ENCODE measurements around the gene SMCO3.
A peak's percentile ranks its signal among the peaks of the same experiment; 100 is the strongest.
"Not testable (repeated sequence)": the region's sequence is repeated elsewhere in the genome, so short reads cannot be mapped to it uniquely, and the experiment has no call there.

Gene SMCO3

DNA sequence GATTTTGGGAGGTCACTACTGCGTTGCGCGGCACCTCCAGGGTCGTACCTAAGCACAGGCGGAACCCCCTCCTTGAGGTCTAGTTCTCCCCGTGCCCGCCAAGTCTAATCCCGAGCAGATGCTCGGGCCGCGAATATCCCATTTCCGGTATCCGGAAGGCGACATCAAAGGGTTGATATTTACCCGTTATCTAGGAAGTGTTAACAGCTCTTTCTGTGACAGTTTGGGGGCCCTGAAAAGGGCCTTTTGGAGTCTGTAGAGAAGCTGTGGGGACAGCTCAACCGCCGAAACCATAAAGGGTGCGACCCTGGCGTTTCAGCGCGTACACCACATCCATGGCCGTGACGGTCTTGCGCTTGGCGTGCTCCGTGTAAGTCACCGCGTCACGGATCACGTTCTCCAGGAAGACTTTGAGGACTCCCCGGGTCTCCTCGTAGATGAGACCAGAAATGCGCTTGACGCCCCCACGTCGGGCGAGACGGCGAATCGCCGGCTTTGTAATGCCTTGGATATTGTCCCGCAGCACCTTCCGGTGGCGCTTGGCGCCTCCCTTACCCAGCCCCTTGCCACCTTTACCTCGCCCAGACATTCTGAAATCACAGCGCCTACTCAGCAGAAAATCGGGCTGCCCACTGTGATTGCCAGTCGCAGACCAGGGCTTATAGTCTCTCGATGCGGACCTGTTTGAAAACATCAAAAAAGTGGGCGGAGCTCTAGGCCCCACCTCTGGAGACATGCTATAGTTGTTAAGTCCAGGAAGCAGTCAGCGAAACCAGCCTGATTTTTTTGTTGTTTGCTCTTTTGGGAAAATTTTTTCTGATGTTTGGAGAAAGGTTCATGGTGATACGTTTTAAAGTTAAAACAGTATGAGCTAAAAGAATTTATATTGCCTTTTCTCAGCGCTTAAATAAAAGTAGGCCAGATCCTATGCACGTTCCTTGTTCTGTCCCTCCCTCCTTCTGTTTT is 43.2 kb downstream of the SMCO3 start:
- Histone ChIP-seq H3K9ac (ENCODE audit: low read length) (peak overlapping the region; percentile 98), H3K4me1 (ENCODE audit: control insufficient read depth, insufficient read depth, low read length) (peaks cover under 1% of the 10 kb centered on the region), H3K27me3 (ENCODE audit: control insufficient read depth, insufficient read depth, low read length) (no peaks in the 10 kb centered on the region), H3K4me3 (ENCODE audit: low read length) (peak overlapping the region; percentile 100), H3K36me3 (ENCODE audit: control insufficient read depth, insufficient read depth, low read length) (no peaks in the 10 kb centered on the region), H3K9me3 (ENCODE audit: control insufficient read depth, low read length) (no peaks in the 10 kb centered on the region)

DNA sequence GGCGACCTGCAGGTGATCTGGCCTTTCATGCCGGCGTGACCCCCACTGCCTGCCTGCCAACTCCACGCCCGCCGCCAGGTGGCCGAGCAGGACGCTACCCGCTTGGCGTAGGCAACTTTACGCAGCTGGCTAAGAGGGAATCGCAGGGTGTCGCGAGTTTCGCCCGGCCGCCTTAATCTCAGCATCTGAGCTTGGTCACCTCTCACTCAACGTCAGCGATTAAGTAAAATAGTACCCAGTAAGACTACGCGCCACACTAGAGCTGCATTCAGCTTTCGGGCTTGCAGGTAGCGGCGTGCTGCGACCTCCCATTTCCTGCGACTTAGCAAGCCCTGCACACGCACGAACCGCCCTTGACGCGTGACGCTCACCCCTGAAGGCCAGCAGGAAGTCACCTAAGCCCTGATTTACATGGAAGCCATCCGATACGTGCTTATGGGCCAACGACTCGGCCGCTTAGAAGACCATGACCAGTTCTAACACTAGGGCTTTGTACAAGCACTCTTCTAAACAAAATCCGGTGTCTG is 44.0 kb downstream of the SMCO3 start:
- Histone ChIP-seq H3K9ac (ENCODE audit: low read length) (peak overlapping the region; percentile 98), H3K36me3 (ENCODE audit: control insufficient read depth, insufficient read depth, low read length) (no peaks in the 10 kb centered on the region), H3K4me3 (ENCODE audit: low read length) (peak overlapping the region; percentile 100), H3K9me3 (ENCODE audit: control insufficient read depth, low read length) (no peaks in the 10 kb centered on the region), H3K27me3 (ENCODE audit: control insufficient read depth, insufficient read depth, low read length) (no peaks in the 10 kb centered on the region), H3K4me1 (ENCODE audit: control insufficient read depth, insufficient read depth, low read length) (no peaks in the 10 kb centered on the region)

DNA sequence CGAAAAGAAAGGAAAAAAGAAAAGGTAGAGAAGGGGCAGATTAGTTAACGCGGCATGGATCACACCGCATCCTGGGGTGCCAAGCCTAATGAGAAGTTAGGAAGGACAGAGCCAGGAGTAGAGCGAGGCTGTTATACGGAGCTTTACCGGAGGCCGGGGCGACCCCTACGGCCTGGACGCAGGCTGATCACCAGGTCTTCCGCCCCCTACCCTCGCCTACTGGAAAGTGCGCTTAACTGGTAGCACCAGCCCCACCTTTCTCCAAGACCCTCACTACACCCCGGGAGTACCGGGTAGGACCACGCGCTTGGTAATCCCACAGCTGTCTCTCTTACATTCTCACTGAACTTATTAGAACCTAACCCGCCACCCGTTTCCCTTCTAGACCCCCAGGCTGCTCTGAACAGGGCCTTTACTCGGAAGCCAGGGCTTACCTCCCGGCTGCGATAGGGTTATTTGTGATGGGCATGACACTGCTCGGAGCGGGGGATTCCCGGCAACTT is 44.5 kb downstream of the SMCO3 start:
- Histone ChIP-seq H3K4me1 (ENCODE audit: control insufficient read depth, insufficient read depth, low read length) (no peaks in the 10 kb centered on the region), H3K36me3 (ENCODE audit: control insufficient read depth, insufficient read depth, low read length) (no peaks in the 10 kb centered on the region), H3K27me3 (ENCODE audit: control insufficient read depth, insufficient read depth, low read length) (no peaks in the 10 kb centered on the region), H3K4me3 (ENCODE audit: low read length) (peak overlapping the region; percentile 100), H3K9me3 (ENCODE audit: control insufficient read depth, low read length) (no peaks in the 10 kb centered on the region), H3K9ac (ENCODE audit: low read length) (peak overlapping the region; percentile 98)

DNA sequence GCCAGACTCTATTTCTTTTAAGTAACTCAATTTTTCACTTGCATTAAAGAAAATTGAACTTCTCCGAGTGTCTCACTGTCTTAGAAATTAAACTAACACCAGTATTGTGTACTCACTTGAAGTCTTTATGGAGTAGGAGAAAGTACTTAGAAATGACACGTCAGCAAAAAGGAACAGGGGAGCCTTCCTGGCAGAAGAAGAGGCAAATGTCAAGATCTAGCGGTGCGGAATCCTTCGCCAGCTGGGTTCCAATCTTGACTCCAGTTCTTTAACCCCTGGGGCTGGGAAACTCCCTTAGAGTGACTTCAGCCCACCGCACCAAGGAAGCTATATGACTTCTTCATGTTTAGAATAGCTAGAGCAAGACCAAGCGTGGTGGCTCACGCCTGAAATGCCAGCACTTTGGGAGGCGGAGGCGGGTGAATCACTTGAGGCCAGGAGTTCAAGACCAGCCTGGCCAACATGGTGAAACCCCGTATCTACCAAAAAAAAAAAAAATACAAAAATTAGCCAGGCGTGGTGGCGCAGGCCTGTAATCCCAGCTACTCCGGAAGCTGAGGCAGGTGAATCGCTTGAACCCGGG is 45.1 kb downstream of the SMCO3 start:
- H3K9me3 ChIP-seq (ENCODE audit: control insufficient read depth, low read length) = no peaks in the 10 kb centered on the region
- H3K36me3 ChIP-seq (ENCODE audit: control insufficient read depth, insufficient read depth, low read length) = no peaks in the 10 kb centered on the region
- H3K9ac ChIP-seq (ENCODE audit: low read length) = peak overlapping the region; percentile 98
- H3K4me3 ChIP-seq (ENCODE audit: low read length) = peak overlapping the region; percentile 100
- H3K4me1 ChIP-seq (ENCODE audit: control insufficient read depth, insufficient read depth, low read length) = no peaks in the 10 kb centered on the region
- no peaks in the 10 kb centered on the region for H3K27me3 ChIP-seq (ENCODE audit: control insufficient read depth, insufficient read depth, low read length)

DNA sequence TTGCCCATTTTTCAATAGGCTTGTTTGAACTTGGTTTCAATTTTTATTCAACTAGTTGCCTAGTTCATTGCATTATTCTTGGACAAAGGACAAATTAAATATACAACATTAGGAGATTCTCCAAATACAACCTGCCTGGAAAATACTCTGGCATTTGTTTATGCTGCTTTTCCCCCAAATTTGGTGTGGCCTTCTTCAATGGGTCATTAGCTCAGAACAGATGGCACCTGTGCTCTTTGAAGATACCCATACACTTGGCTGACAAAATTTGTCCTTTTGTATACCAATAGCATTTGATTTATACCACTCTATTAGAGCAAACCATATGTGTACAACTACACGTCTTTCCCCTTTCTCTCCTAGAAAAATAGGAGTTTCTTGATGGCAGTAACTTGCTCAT is 46.4 kb downstream of the SMCO3 start:
- Histone ChIP-seq H3K4me1 (ENCODE audit: control insufficient read depth, insufficient read depth, low read length) (no peaks in the 10 kb centered on the region), H3K4me3 (ENCODE audit: low read length) (no peak overlapping the region), H3K9ac (ENCODE audit: low read length) (no peak overlapping the region), H3K9me3 (ENCODE audit: control insufficient read depth, low read length) (no peaks in the 10 kb centered on the region), H3K36me3 (ENCODE audit: control insufficient read depth, insufficient read depth, low read length) (no peaks in the 10 kb centered on the region), H3K27me3 (ENCODE audit: control insufficient read depth, insufficient read depth, low read length) (no peaks in the 10 kb centered on the region)

DNA sequence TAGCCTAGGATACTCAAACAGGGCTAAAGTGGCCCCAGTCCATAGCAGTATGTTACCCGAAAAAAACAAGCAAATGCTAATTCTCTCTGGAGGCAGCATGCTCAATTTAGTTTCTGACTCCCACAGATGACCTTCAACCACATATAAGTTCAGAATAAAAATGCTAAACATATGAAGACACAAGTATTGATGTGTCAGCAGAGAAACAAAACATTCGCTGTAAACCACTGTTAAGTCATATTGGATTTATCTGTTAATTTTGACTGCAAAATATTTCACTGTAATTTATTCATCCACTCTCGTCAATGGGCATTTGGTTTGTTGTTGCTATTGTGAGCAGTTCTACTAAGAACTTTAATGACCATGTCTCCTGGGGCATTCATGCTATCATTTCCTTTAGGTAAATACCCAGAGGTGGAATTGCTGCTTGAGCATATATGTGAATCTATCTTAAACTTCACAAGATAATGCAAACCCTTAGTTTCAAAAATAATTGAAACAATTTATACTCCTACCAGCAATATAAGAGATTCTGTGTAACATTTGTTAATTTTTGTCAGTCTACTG is 47.2 kb downstream of the SMCO3 start:
- Histone ChIP-seq H3K27me3 (ENCODE audit: control insufficient read depth, insufficient read depth, low read length) (no peaks in the 10 kb centered on the region), H3K4me3 (ENCODE audit: low read length) (no peak overlapping the region), H3K4me1 (ENCODE audit: control insufficient read depth, insufficient read depth, low read length) (no peaks in the 10 kb centered on the region), H3K36me3 (ENCODE audit: control insufficient read depth, insufficient read depth, low read length) (no peaks in the 10 kb centered on the region), H3K9ac (ENCODE audit: low read length) (no peak overlapping the region), H3K9me3 (ENCODE audit: control insufficient read depth, low read length) (no peaks in the 10 kb centered on the region)

DNA sequence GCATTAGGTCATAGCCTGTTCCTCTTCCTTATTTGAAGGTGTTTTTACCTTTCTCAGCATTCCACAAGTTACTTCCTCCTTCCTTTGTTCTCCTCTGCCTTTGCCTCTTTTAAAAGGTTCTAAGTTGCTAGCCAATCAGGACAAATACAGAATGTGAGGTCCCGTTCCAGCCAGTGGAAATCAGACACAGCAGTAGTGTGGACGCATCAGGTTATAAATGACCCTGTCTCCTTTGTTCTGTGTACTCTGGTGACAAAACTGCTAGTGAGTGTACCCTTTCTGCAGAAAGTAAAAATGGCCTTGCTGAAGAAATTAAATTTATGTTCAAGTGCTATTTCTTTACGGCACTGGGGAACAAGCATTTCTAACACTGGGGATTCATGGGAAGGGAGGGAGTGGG is 48.0 kb downstream of the SMCO3 start:
- H3K4me1 ChIP-seq (ENCODE audit: control insufficient read depth, insufficient read depth, low read length); H3K36me3 ChIP-seq (ENCODE audit: control insufficient read depth, insufficient read depth, low read length); H3K4me3 ChIP-seq (ENCODE audit: low read length); H3K9me3 ChIP-seq (ENCODE audit: control insufficient read depth, low read length); H3K9ac ChIP-seq (ENCODE audit: low read length); H3K27me3 ChIP-seq (ENCODE audit: control insufficient read depth, insufficient read depth, low read length): not testable (repeated sequence)

DNA sequence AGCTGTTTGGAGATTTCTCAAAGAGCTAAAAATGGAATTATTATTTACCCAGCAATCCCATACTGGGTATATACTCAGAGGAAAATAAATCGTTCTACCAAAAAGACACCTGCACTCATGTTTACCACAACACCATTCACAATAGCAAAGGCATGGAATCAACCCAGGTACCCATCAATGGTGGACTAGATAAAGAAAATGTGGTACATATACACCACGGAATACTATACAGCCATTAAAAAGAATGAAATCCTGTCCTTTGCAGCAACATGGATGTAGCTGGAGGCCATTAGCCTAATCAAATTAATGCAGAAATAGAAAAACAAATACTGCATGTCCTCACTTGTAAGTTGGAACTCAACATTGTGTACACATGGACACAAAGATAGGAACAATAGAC is 48.6 kb downstream of the SMCO3 start:
- Histone ChIP-seq H3K27me3 (ENCODE audit: control insufficient read depth, insufficient read depth, low read length) (no peaks in the 10 kb centered on the region), H3K9ac (ENCODE audit: low read length) (no peak overlapping the region), H3K4me1 (ENCODE audit: control insufficient read depth, insufficient read depth, low read length) (no peaks in the 10 kb centered on the region), H3K36me3 (ENCODE audit: control insufficient read depth, insufficient read depth, low read length) (no peaks in the 10 kb centered on the region), H3K9me3 (ENCODE audit: control insufficient read depth, low read length) (no peaks in the 10 kb centered on the region), H3K4me3 (ENCODE audit: low read length) (no peak overlapping the region)

DNA sequence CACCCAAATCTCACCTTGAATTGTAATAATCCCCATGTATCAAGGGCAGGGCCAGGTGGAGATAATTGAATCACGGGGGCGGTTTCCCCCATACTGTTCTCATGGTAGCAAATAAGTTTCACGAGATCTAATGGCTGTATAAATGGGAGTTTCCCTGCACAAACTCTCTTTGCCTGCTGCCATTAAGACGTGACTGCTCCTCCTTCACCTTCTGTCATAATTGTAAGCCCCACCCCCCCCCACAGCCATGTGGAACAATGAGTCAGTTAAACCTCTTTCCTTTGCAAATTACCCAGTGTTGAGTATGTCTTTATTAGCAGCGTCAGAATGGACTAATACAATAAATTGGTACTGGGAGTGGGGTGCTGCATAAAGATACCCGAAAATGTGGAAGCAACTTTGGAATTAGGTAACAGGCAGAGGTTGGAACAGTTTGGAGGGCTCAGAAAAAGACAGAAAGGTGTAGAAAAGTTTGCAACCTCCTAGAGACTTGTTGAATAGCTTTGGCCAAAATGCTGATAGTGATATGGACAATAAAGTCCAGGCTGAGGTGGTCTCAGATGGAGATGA is 54.2 kb downstream of the SMCO3 start:
- not testable (repeated sequence) for H3K4me3 ChIP-seq (ENCODE audit: low read length); H3K9ac ChIP-seq (ENCODE audit: low read length); H3K27me3 ChIP-seq (ENCODE audit: control insufficient read depth, insufficient read depth, low read length); H3K36me3 ChIP-seq (ENCODE audit: control insufficient read depth, insufficient read depth, low read length); H3K4me1 ChIP-seq (ENCODE audit: control insufficient read depth, insufficient read depth, low read length); H3K9me3 ChIP-seq (ENCODE audit: control insufficient read depth, low read length)

DNA sequence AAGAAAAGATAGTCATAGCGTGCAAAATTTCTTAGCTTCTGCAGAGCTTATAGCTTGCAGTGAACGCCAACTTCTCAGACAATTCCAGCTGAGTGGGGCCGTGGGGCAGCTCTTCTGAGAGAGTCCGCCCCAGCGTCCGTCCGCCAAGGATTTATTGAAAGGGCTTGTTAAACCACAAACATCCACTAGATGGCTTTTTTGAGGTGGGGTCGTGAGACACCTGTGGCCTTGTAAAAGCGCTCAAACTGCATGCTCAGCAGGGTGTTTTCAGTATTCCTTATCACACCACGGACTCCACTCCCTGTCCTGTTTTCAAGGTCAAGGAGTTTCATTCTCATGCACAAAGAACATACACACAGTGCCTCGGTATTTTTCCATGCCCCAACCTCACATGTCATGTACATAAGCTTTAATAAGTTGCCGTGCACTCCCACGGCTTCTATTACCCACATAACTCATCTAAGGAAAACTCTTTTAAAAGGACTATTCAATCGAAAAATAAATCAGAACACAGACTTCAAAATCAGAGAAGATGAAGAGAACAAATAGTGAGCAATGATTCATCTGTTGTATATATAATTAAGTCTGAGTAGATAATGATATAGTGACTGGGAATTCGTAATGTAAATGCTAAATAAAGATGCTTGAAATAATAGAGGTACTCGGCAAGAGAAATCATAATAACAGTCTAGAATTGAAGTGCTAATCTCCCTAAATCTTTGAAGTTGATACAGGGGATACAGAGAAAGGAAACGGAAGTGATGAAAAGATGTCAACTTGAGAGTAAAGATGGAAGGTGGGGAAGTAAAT is 57.4 kb downstream of the SMCO3 start:
- Histone ChIP-seq H3K9ac (ENCODE audit: low read length) (no peak overlapping the region), H3K4me3 (ENCODE audit: low read length) (no peak overlapping the region), H3K36me3 (ENCODE audit: control insufficient read depth, insufficient read depth, low read length) (no peaks in the 10 kb centered on the region), H3K9me3 (ENCODE audit: control insufficient read depth, low read length) (no peaks in the 10 kb centered on the region), H3K4me1 (ENCODE audit: control insufficient read depth, insufficient read depth, low read length) (no peaks in the 10 kb centered on the region), H3K27me3 (ENCODE audit: control insufficient read depth, insufficient read depth, low read length) (no peaks in the 10 kb centered on the region)
